Endodermal cell (in vitro differentiated cells): Measurements from ENCODE around the gene MT1M. TPM values are rescaled to one million over a fixed set of nuclear protein-coding genes. Genes with fewer than 3 reads are reported as not detected.

Source experiments
- DNase-seq: peaks from one replicate; pipeline ENCODE4 v3.0.0-alpha.2; 2017
- H3K27ac ChIP-seq: 2 replicates; pipeline ENCODE4 v1.5.1; 2013; ENCODE audit warnings: mild to moderate bottlenecking, low read depth, low read length, moderate library complexity
- H3K27me3 ChIP-seq: 2 replicates; pipeline ENCODE4 v1.6.1; 2013; ENCODE audit warnings: mild to moderate bottlenecking, low read length, moderate library complexity; ENCODE audit not compliant: insufficient read depth, control insufficient read depth, poor library complexity, severe bottlenecking
- H3K36me3 ChIP-seq: 2 replicates; pipeline ENCODE4 v1.7.0; 2013; ENCODE audit warnings: mild to moderate bottlenecking, low read length, moderate library complexity; ENCODE audit not compliant: control insufficient read depth, insufficient read depth
- H3K4me1 ChIP-seq: one replicate; pipeline ENCODE4 v1.7.0; 2013; ENCODE audit warnings: low read length; ENCODE audit not compliant: control insufficient read depth, insufficient read depth
- H3K4me3 ChIP-seq: 2 replicates; pipeline ENCODE4 v1.5.1; 2013; ENCODE audit warnings: mild to moderate bottlenecking, low read length, moderate library complexity
- H3K9ac ChIP-seq: 2 replicates; pipeline ENCODE4 v1.6.1; 2013; ENCODE audit warnings: mild to moderate bottlenecking, low read length, moderate library complexity; ENCODE audit not compliant: poor library complexity, severe bottlenecking; ENCODE audit errors: extremely low read depth
- H3K9me3 ChIP-seq: 2 replicates; pipeline ENCODE4 v1.6.1; 2013; ENCODE audit warnings: mild to moderate bottlenecking, low read length, moderate library complexity; ENCODE audit not compliant: control insufficient read depth
- H3K27ac Mint-ChIP-seq: 2 replicates; pipeline ENCODE4 v1.8.0; 2020; ENCODE audit warnings: mixed read lengths
- H3K27me3 Mint-ChIP-seq: 2 replicates; pipeline ENCODE4 v1.8.0; 2021; ENCODE audit warnings: mild to moderate bottlenecking, mixed read lengths; ENCODE audit not compliant: insufficient read depth
- H3K36me3 Mint-ChIP-seq: 2 replicates; pipeline ENCODE4 v1.8.0; 2020; ENCODE audit warnings: low read depth, mixed read lengths
- H3K4me1 Mint-ChIP-seq: 2 replicates; pipeline ENCODE4 v1.8.0; 2020; ENCODE audit warnings: mixed read lengths
- H3K4me3 Mint-ChIP-seq: 2 replicates; pipeline ENCODE4 v1.8.0; 2020; ENCODE audit warnings: mild to moderate bottlenecking, moderate library complexity, mixed read lengths
- H3K9me3 Mint-ChIP-seq: 2 replicates; pipeline ENCODE4 v1.8.0; 2020; ENCODE audit warnings: mild to moderate bottlenecking, mixed read lengths
- CTCF ChIP-seq: fragments of 200-600 bp; sonication (generic); conservative IDR thresholded peaks from 2 replicates; pipeline ENCODE4 v1.5.0; 2021; ENCODE audit warnings: antibody characterized with exemption, mild to moderate bottlenecking
- WGBS, 2 experiments: methylation state at CpG; one replicate each; pipeline versions ENCODE4 v1.1.5 to v1.1.7; 2013; ENCODE audit warnings: missing lambda C conversion rate in 2 of 2, mixed read lengths in 1 of 2; ENCODE audit not compliant: insufficient coverage in 1 of 2, insufficient read length in 1 of 2; 5-methylcytosine and 5-hydroxymethylcytosine counted together
- total RNA-seq, 2 donors: library from RNA; stranded (reverse); fragmentation: NEBNext Ultra II Directional in 1 of 2; extraction: Animal tissue kit (Norgen Biotek cat#: 25700) in 1 of 2; gene quantifications; 2 replicates in 1 of 2; 3 replicates in 1 of 2; pipeline ENCODE4 v1.2.1, GENCODE V29; 2021

Gene MT1M
- total RNA-seq, 2 donors from 2014 or later: not detected

GRCh38 chr16:56584276-56584675, 48.2 kb upstream of the MT1M start:
- H3K27ac Mint-ChIP-seq: no peak overlapping the region
- H3K4me3 Mint-ChIP-seq: no peak overlapping the region
- peaks cover 45% of the 10 kb centered on the region for H3K27me3 Mint-ChIP-seq
- H3K4me1 Mint-ChIP-seq: peaks cover 21% of the 10 kb centered on the region
- no peak for TF ChIP-seq CTCF
- no peak overlapping the region for H3K27ac ChIP-seq
- no peaks in the 10 kb centered on the region for H3K36me3 Mint-ChIP-seq
- H3K9me3 ChIP-seq: no peaks in the 10 kb centered on the region
- H3K4me1 ChIP-seq: peaks cover 3% of the 10 kb centered on the region
- DNase-seq: no peak
- 81 to 92% methylated on average over 7 to 11 of the region's 11 CpGs for WGBS, 2 experiments
- no peaks in the 10 kb centered on the region for H3K36me3 ChIP-seq
- H3K9ac ChIP-seq: no peak overlapping the region
- H3K9me3 Mint-ChIP-seq: no peaks in the 10 kb centered on the region
- no peak overlapping the region for H3K4me3 ChIP-seq
- peaks cover 32% of the 10 kb centered on the region for H3K27me3 ChIP-seq

- H3K27ac ChIP-seq: no peak overlapping the region
- peaks cover 85% of the 10 kb centered on the region for H3K27me3 Mint-ChIP-seq
- peaks cover 2% of the 10 kb centered on the region for H3K4me1 Mint-ChIP-seq
- H3K9me3 Mint-ChIP-seq: no peaks in the 10 kb centered on the region
- H3K4me3 ChIP-seq: peak overlapping the region; percentile 72
- H3K9ac ChIP-seq: no peak overlapping the region
- H3K27me3 ChIP-seq: peaks cover 72% of the 10 kb centered on the region
- H3K36me3 Mint-ChIP-seq: no peaks in the 10 kb centered on the region
- H3K4me1 ChIP-seq: no peaks in the 10 kb centered on the region
- peak overlapping the region; percentile 57 for H3K4me3 Mint-ChIP-seq
- WGBS, 2 experiments: 32 to 61% methylated on average over 3 to 9 of the region's 9 CpGs
- no peak overlapping the region for H3K27ac Mint-ChIP-seq
- H3K9me3 ChIP-seq: no peaks in the 10 kb centered on the region
- no peaks in the 10 kb centered on the region for H3K36me3 ChIP-seq
- no peak for DNase-seq
- TF ChIP-seq CTCF: no peak
These were observed 43.7 kb upstream of the MT1M start for GRCh38 chr16:56588781-56589140.

- peak; percentile 25 for TF ChIP-seq CTCF
- Histone ChIP-seq H3K9ac (no peak within 1 kb of the TSS), H3K27ac (no peak within 1 kb of the TSS), H3K36me3 (no peaks in the 10 kb centered on the region), H3K9me3 (no peaks in the 10 kb centered on the region), H3K4me1 (no peaks in the 10 kb centered on the region), H3K27me3 (peaks cover 72% of the 10 kb centered on the region), H3K4me3 (peak within 1 kb of the TSS; percentile 72)
- DNase-seq: peak; percentile 81
- no peaks in the 10 kb centered on the region for H3K36me3 Mint-ChIP-seq
- no peaks in the 10 kb centered on the region for H3K9me3 Mint-ChIP-seq
- 9 to 16% methylated on average over 32 to 87 of the region's 87 CpGs for WGBS, 2 experiments
- peak within 1 kb of the TSS; percentile 57 for H3K4me3 Mint-ChIP-seq
- peaks cover 90% of the 10 kb centered on the region for H3K27me3 Mint-ChIP-seq
- no peak within 1 kb of the TSS for H3K27ac Mint-ChIP-seq
- no peaks in the 10 kb centered on the region for H3K4me1 Mint-ChIP-seq
These were observed 43.1 kb upstream of the MT1M start, which contains the start of gene MT3 for GRCh38 chr16:56589141-56590039. TSS of gene MT3 (plus strand) at chr16:56589528. CDS start at chr16:56589591, 63 bp downstream.
